ENCODE results near the gene POTED.
"Not testable (repeated sequence)": the region's sequence is repeated elsewhere in the genome, so short reads cannot be mapped to it uniquely, and the experiment has no call there.

DNA sequence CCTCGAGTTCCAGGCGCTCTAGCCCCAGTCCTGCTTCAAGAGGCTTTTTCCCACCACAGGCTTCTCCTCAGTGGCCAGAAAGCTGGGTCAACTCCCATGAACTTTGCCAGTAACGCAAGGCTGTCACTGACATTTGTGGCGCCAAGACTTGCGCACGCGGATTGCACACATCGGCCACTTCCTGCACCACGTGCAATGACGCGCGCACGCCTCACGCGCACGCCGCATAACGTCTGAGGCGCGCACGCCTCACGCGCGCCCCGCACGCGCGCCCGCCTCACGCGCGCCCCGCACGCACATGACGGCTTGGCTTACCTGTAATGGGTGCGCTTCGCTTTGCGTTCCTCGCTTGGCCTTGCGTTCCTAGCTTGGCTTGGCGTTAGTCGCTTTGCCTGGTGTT lies at the start of gene POTED:
- TF ChIP-seq REST (IDR thresholded peaks at IDR 0.05; ENCODE audit: insufficient read depth in 1 of 2, low read depth in 2 of 2, low read length in 2 of 2); POLR2AphosphoS5 (IDR thresholded peaks at IDR 0.05; ENCODE audit: low read depth, low read length); TAF1 (IDR thresholded peaks at IDR 0.05; ENCODE audit: borderline replicate concordance, insufficient read depth, low read length); SIN3A (IDR thresholded peaks at IDR 0.05; ENCODE audit: borderline replicate concordance, insufficient read depth, low read length); FOXP2 (optimal IDR thresholded peaks at IDR 0.05; ENCODE audit: borderline replicate concordance, extremely low read depth, extremely low read length, insufficient read depth): not testable (repeated sequence)

Data from PFSK-1 (cell line).